ENCODE data around the gene ZNF365. TPM values are rescaled to one million over a fixed set of nuclear protein-coding genes. Genes with fewer than 3 reads are reported as not detected.
"Not testable (repeated sequence)": the region's sequence is repeated elsewhere in the genome, so short reads cannot be mapped to it uniquely, and the experiment has no call there.

Gene ZNF365
- total RNA-seq, 4 donors from 2014 or later = 0.21 to 1.7 (median 1.5) TPM; not detected in 1

GRCh38 chr10:62399211-62399610 is 25.0 kb downstream of the ZNF365 start:
- H3K27me3 ChIP-seq = no peaks in the 10 kb centered on the region
- H3K9me3 ChIP-seq = no peaks in the 10 kb centered on the region
- no peak for DNase-seq (ENCODE audit: low spot score in 2 of 2)
- no peak overlapping the region for H3K4me3 ChIP-seq
- H3K36me3 ChIP-seq = no peaks in the 10 kb centered on the region
- H3K27ac ChIP-seq = no peak overlapping the region
- 92 to 94% methylated on average over 5 of the region's 5 CpGs for WGBS, 2 donors
- H3K4me1 ChIP-seq = no peaks in the 10 kb centered on the region
- TF ChIP-seq CTCF (IDR thresholded peaks at IDR 0.05) (no peak), POLR2A (IDR thresholded peaks at IDR 0.05) (no peak), EP300 (IDR thresholded peaks at IDR 0.05) (no peak)

- no peaks in the 10 kb centered on the region for H3K36me3 ChIP-seq
- H3K9me3 ChIP-seq = peaks cover 0 to 7% (median 0%) of the 10 kb centered on the region in 4 donors
- no peak overlapping the region for H3K27ac ChIP-seq
- no peak for DNase-seq (ENCODE audit: low spot score in 2 of 2)
- no peak overlapping the region for H3K4me3 ChIP-seq
- no peaks in the 10 kb centered on the region for H3K4me1 ChIP-seq
- no peaks in the 10 kb centered on the region for H3K27me3 ChIP-seq
- TF ChIP-seq EP300 (IDR thresholded peaks at IDR 0.05) (no peak), CTCF (IDR thresholded peaks at IDR 0.05) (no peak), POLR2A (IDR thresholded peaks at IDR 0.05) (no peak)
Observed at GRCh38 chr10:62402508-62402907, 28.3 kb downstream of the ZNF365 start.

GRCh38 chr10:62410528-62410927 is 36.4 kb downstream of the ZNF365 start:
- not testable (repeated sequence) for H3K27me3 ChIP-seq; H3K4me3 ChIP-seq; H3K27ac ChIP-seq; H3K4me1 ChIP-seq; H3K36me3 ChIP-seq; DNase-seq (ENCODE audit: low spot score in 2 of 2)
- WGBS, 2 donors = 73 to 78% methylated on average over 1 of the region's 1 CpG
- H3K9me3 ChIP-seq = peaks cover 0 to 29% (median 0%) of the 10 kb centered on the region in 4 donors

DNA sequence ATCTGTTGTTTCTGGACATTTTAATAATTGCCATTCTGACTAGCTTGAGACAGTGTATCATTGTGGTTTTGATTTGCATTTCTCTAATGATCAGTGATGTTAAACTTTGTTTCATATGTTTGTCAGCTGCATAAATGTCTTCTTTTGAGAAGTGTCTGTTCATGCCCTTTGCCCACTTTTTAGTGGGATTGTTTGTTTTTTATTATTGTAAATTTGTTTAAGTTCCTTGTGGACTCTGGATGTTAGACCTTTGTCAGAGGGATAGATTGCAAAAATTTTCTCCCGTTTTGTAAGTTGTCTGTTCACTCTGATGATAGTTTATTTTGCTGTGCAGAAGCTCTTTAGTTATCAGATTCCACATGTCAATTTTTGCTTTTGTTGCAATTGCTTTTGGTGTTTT is 36.8 kb downstream of the ZNF365 start:
- 76 to 86% methylated on average over 1 of the region's 1 CpG for WGBS, 2 donors
- not testable (repeated sequence) for H3K27ac ChIP-seq; DNase-seq (ENCODE audit: low spot score in 2 of 2); H3K4me3 ChIP-seq; H3K4me1 ChIP-seq; H3K27me3 ChIP-seq; H3K36me3 ChIP-seq
- H3K9me3 ChIP-seq = peaks cover 0 to 29% (median 0%) of the 10 kb centered on the region in 4 donors

DNA sequence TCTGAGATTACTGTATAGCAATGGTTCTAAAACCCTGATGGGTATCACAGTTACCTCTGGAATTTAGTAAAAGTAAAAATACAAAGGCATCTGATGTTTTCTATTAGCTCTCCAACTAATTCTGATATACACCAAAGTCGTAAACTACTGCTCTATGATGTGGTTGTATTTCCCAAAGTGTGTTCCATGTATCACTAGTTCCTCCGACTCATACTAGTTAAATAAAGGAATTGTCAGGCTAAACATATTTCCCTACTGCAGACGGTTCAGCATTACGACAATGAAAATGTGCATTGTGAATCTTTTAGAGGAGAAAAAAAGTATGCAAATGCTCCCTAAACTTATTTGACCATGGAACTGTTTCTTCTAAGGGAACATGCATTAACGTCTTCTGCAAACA is 38.9 kb downstream of the ZNF365 start:
- H3K4me3 ChIP-seq = no peak overlapping the region
- no peaks in the 10 kb centered on the region for H3K27me3 ChIP-seq
- peaks cover 0 to 20% (median 0%) of the 10 kb centered on the region in 4 donors for H3K9me3 ChIP-seq
- H3K4me1 ChIP-seq = no peaks in the 10 kb centered on the region
- no peaks in the 10 kb centered on the region for H3K36me3 ChIP-seq
- no peak overlapping the region for H3K27ac ChIP-seq
- WGBS, 2 donors = 74 to 77% methylated on average over 5 of the region's 5 CpGs
- no peak for DNase-seq (ENCODE audit: low spot score in 2 of 2)
- no peak for TF ChIP-seq CTCF (IDR thresholded peaks at IDR 0.05)
- TF ChIP-seq POLR2A (IDR thresholded peaks at IDR 0.05) = no peak
- no peak for TF ChIP-seq EP300 (IDR thresholded peaks at IDR 0.05)

- H3K36me3 ChIP-seq = no peaks in the 10 kb centered on the region
- WGBS, 2 donors = 75 to 77% methylated on average over 2 of the region's 2 CpGs
- H3K9me3 ChIP-seq = peaks cover 0 to 20% (median 0%) of the 10 kb centered on the region in 4 donors
Observed at GRCh38 chr10:62413652-62414051, 39.5 kb downstream of the ZNF365 start.

More at GRCh38 chr10:62413652-62414051, 39.5 kb downstream of the ZNF365 start:
- DNase-seq (ENCODE audit: low spot score in 2 of 2) = no peak
- Histone ChIP-seq H3K4me1 (no peaks in the 10 kb centered on the region), H3K4me3 (no peak overlapping the region), H3K27me3 (no peaks in the 10 kb centered on the region), H3K27ac (no peak overlapping the region)
- TF ChIP-seq POLR2A (IDR thresholded peaks at IDR 0.05) (no peak), CTCF (IDR thresholded peaks at IDR 0.05) (no peak), EP300 (IDR thresholded peaks at IDR 0.05) (no peak)

All from tibial nerve (tissue), 4 donors.